HCT116 (cell line): ENCODE measurements around the gene TBXAS1. TPM values are rescaled to one million over a fixed set of nuclear protein-coding genes. Genes with fewer than 3 reads are reported as not detected.

Experiments used
- ATAC-seq: fragments of 200-7000 bp; cut with Tn5 transposase; 2 replicates; pipeline ENCODE4 v1.9.1; 2020; ENCODE audit warnings: mild to moderate bottlenecking, moderate library complexity
- BruUV-seq: library from RNA; stranded (reverse); fragments of 400-500 nt; replicated peaks from 2 replicates; lab custom pipeline; 2021; lab: Mats Ljungman, UMichigan
- CTCF ChIA-PET: fragments of 300-600 bp; sonication (Branson Sonifier 250); formaldehyde crosslinking; loops from one replicate; lab custom pipeline; 2021; ENCODE audit warnings: antibody characterized with exemption; lab: Charles Lee
- POLR2A ChIA-PET: fragments of 300-600, 350-600 bp; sonication (Branson Sonifier 250); formaldehyde crosslinking; loops from one replicate; lab custom pipeline; 2021; ENCODE audit warnings: antibody characterized with exemption; lab: Charles Lee
- RAD21 ChIA-PET, 2 experiments: fragments of 300-600 bp; sonication (Branson Sonifier 250); formaldehyde crosslinking; loops; one replicate each; lab custom pipeline; 2023; ENCODE audit warnings: low total read pairs in 2 of 2; ENCODE audit not compliant: uncharacterized antibody in 2 of 2, unreplicated experiment in 2 of 2, low non-redundant PET in 1 of 2; lab: Charles Lee
- DNase-seq: peaks from one replicate; pipeline ENCODE4 v3.0.0-alpha.2; 2010; ENCODE audit warnings: low read depth, low spot score
- H2AFZ ChIP-seq: fragments of 200-600 bp; shearing (Covaris generic), sonication (generic); 2 replicates; pipeline ENCODE4 v1.6.1; 2017; ENCODE audit warnings: low read depth, mixed run types, mixed read lengths, antibody characterized with exemption, low read length; ENCODE audit not compliant: poor library complexity, severe bottlenecking
- H3K27ac ChIP-seq: 2 replicates; pipeline ENCODE4 v1.5.1; 2012; ENCODE audit warnings: low read depth, low read length
- H3K27me3 ChIP-seq: fragments of 200-600 bp; sonication (generic); 2 replicates; pipeline ENCODE4 v1.6.1; 2016; ENCODE audit warnings: mixed run types, low read length, mixed read lengths; ENCODE audit not compliant: insufficient read depth
- H3K36me3 ChIP-seq, 2 experiments: fragments of 200-500 bp in 1 of 2; fragments of 200-600 bp in 1 of 2; sonication (Bioruptor generic) in 1 of 2; sonication (generic) in 1 of 2; 2 replicates each; pipeline versions ENCODE4 v1.5.1 to v1.6.1; 2014 to 2016; ENCODE audit warnings: low read length in 2 of 2, inconsistent platforms in 1 of 2, mixed read lengths in 1 of 2, mixed run types in 1 of 2; ENCODE audit not compliant: insufficient read depth in 2 of 2, control insufficient read depth in 1 of 2
- H3K4me1 ChIP-seq, 2 experiments: fragments of 200-600 bp in 1 of 2; sonication (generic) in 1 of 2; 2 replicates each; pipeline versions ENCODE4 v1.5.1 to v1.6.1; 2012 to 2017; ENCODE audit warnings: low read length in 2 of 2, inconsistent platforms in 1 of 2, mild to moderate bottlenecking in 1 of 2, mixed read lengths in 1 of 2, mixed run types in 1 of 2, moderate library complexity in 1 of 2; ENCODE audit not compliant: insufficient read depth in 2 of 2, control insufficient read depth in 1 of 2
- H3K4me2 ChIP-seq: fragments of 200-600 bp; sonication (generic); 2 replicates; pipeline ENCODE4 v1.6.1; 2017; ENCODE audit warnings: mixed run types, low read length, mixed read lengths
- H3K4me3 ChIP-seq, 2 experiments: fragments of 200-600 bp in 1 of 2; sonication (generic) in 1 of 2; replicated peaks in 1 of 2; 2 replicates each; pipeline ENCODE4 v1.5.1; 2011 to 2016; ENCODE audit warnings: low read length in 2 of 2, control low read depth in 1 of 2, low read depth in 1 of 2, mild to moderate bottlenecking in 1 of 2, mixed read lengths in 1 of 2, mixed run types in 1 of 2
- H3K79me2 ChIP-seq: fragments of 200-600 bp; sonication (generic); 2 replicates; pipeline ENCODE4 v1.6.1; 2017; ENCODE audit warnings: mild to moderate bottlenecking, mixed run types, low read length, moderate library complexity, mixed read lengths; ENCODE audit not compliant: insufficient read depth
- H3K9ac ChIP-seq: fragments of 200-600 bp; sonication (generic); 2 replicates; pipeline ENCODE4 v1.6.1; 2016; ENCODE audit warnings: low read length, mixed read lengths
- H3K9me2 ChIP-seq: fragments of 200-600 bp; sonication (generic), shearing (Covaris generic); 2 replicates; pipeline ENCODE4 v1.6.1; 2017; ENCODE audit warnings: mixed run types, mild to moderate bottlenecking, moderate library complexity; ENCODE audit not compliant: insufficient read depth
- H3K9me3 ChIP-seq, 2 experiments: fragments of 200-500 bp in 1 of 2; fragments of 200-600 bp in 1 of 2; sonication (Bioruptor generic) in 1 of 2; sonication (generic) in 1 of 2; 2 replicates each; pipeline ENCODE4 v1.6.1; 2014 to 2017; ENCODE audit warnings: low read length in 2 of 2, mixed read lengths in 2 of 2, inconsistent platforms in 1 of 2, low read depth in 1 of 2, mild to moderate bottlenecking in 1 of 2, mixed run types in 1 of 2, moderate library complexity in 1 of 2; ENCODE audit not compliant: control insufficient read depth in 1 of 2, insufficient read depth in 1 of 2
- H4K20me1 ChIP-seq: fragments of 200-600 bp; sonication (generic), shearing (Covaris generic); 2 replicates; pipeline ENCODE4 v1.6.1; 2017; ENCODE audit warnings: mixed run types, mild to moderate bottlenecking, moderate library complexity; ENCODE audit not compliant: insufficient read depth
- CTCF ChIP-seq, 3 experiments: fragments of 200-600 bp in 1 of 3; sonication (generic) in 1 of 3; IDR thresholded peaks in 2 of 3; conservative IDR thresholded peaks in 1 of 3; 2 replicates each; pipeline ENCODE4 v1.5.1; 2012 to 2017; ENCODE audit warnings: low read depth in 2 of 3, low read length in 2 of 3, antibody characterized with exemption in 1 of 3, borderline replicate concordance in 1 of 3, control low read depth in 1 of 3, mild to moderate bottlenecking in 1 of 3, mixed read lengths in 1 of 3, mixed run types in 1 of 3, moderate library complexity in 1 of 3; ENCODE audit not compliant: insufficient read depth in 1 of 3
- ELF1 ChIP-seq: IDR thresholded peaks from 2 replicates; pipeline ENCODE4 v1.6.1; 2012; ENCODE audit warnings: low read depth, borderline replicate concordance
- EZH2 ChIP-seq: fragments of 200-600 bp; sonication (generic); IDR thresholded peaks from 2 replicates; pipeline ENCODE4 v1.6.1; 2017; ENCODE audit warnings: antibody characterized with exemption, mixed run types
- EZH2phosphoT487 ChIP-seq: fragments of 200-600 bp; IDR thresholded peaks from 2 replicates; pipeline ENCODE4 v1.6.1; 2018; ENCODE audit warnings: antibody characterized with exemption, borderline replicate concordance
- FOSL1 ChIP-seq: IDR thresholded peaks from 2 replicates; pipeline ENCODE4 v1.6.1; 2012; ENCODE audit warnings: low read depth
- JUND ChIP-seq: IDR thresholded peaks from 2 replicates; pipeline ENCODE4 v1.6.1; 2012
- POLR2A ChIP-seq: IDR thresholded peaks from 2 replicates; pipeline ENCODE4 v1.7.0; 2011; ENCODE audit warnings: borderline replicate concordance; ENCODE audit not compliant: insufficient read depth, insufficient read length; ENCODE audit errors: extremely low read depth
- POLR2AphosphoS5 ChIP-seq: IDR thresholded peaks from 2 replicates; pipeline ENCODE4 v1.6.1; 2011; ENCODE audit warnings: mild to moderate bottlenecking, low read depth, low read length, moderate library complexity
- SRF ChIP-seq: IDR thresholded peaks from 2 replicates; pipeline ENCODE4 v1.6.1; 2012; ENCODE audit warnings: low read depth
- ZBTB33 ChIP-seq: IDR thresholded peaks from 2 replicates; pipeline ENCODE4 v1.6.1; 2011; ENCODE audit warnings: mild to moderate bottlenecking, low read length, moderate library complexity; ENCODE audit not compliant: insufficient replicate concordance; ENCODE audit errors: extremely low read depth
- ZNF274 ChIP-seq: fragments of 200-500 bp; sonication (Bioruptor generic); IDR thresholded peaks from 2 replicates; pipeline ENCODE4 v1.6.1; 2014; ENCODE audit warnings: mild to moderate bottlenecking, low read depth, low read length, inconsistent platforms
- intact Hi-C: fragments of 100-400 bp; cut with micrococcal nuclease; formaldehyde crosslinking; loops from 2 replicates; pipeline ENCODE4 v1.10.0; 2022
- total RNA-seq: library from RNA; stranded (reverse); gene quantifications from one replicate; pipeline ENCODE4 v1.2.1, GENCODE V29; 2021; ENCODE audit not compliant: unreplicated experiment
- TF ChIP-seq, protein P1 (sequence below): IDR thresholded peaks from 2 replicates; pipeline ENCODE4 v1.6.1; 2012

Gene TBXAS1
- total RNA-seq, 1 experiment from 2014 or later = 1.4 TPM

- POLR2A ChIA-PET = no interaction called here
- H3K9me2 ChIP-seq = no peaks in the 10 kb centered on the region
- intact Hi-C loops = no loop called here
- H3K27me3 ChIP-seq = no peaks in the 10 kb centered on the region
- no peak for ATAC-seq
- BruUV-seq = no TSS peak
- no peaks in the 10 kb centered on the region for H3K79me2 ChIP-seq
- no peaks in the 10 kb centered on the region for H3K36me3 ChIP-seq
- H3K4me1 ChIP-seq = peaks cover 0 to 9% of the 10 kb centered on the region in 2 experiments; a peak in 2 of 4 replicates
- no peaks in the 10 kb centered on the region for H3K9me3 ChIP-seq
- no peak for TF ChIP-seq ZBTB33
- TF ChIP-seq SRF = no peak
- no peak for TF ChIP-seq POLR2A
- TF ChIP-seq EZH2phosphoT487 = no peak
- TF ChIP-seq FOSL1 = no peak
- TF ChIP-seq, protein P1, sequence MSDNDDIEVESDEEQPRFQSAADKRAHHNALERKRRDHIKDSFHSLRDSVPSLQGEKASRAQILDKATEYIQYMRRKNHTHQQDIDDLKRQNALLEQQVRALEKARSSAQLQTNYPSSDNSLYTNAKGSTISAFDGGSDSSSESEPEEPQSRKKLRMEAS = no peak
- TF ChIP-seq CTCF (IDR thresholded peaks at IDR 0.05 in 2 of 3, conservative IDR thresholded peaks at IDR 0.05 in 1 of 3; ENCODE audit: borderline replicate concordance in 1 of 3, insufficient read depth in 1 of 3, low read depth in 2 of 3, low read length in 2 of 3) = no peak
- no peak for TF ChIP-seq EZH2
- no peak for TF ChIP-seq POLR2AphosphoS5
- TF ChIP-seq ELF1 = no peak
- TF ChIP-seq ZNF274 = no peak
- no peak for TF ChIP-seq JUND
- TF ChIP-seq, all 23 proteins: peak for 0
- Histone ChIP-seq H2AFZ (no peak overlapping the region), H3K4me2 (no peak overlapping the region), H3K27ac (no peak overlapping the region), H3K9ac (no peak overlapping the region), H3K4me3 (no peak overlapping the region), H4K20me1 (no peaks in the 10 kb centered on the region)
- ChIA-PET RAD21 (no interaction called here), CTCF (no interaction called here)
- DNase-seq = no peak
These were observed 181.3 kb downstream of the TBXAS1 start for GRCh38 chr7:140010194-140010895.
